NB4 (cell line): ENCODE results near the gene LSM10.

Experiments
- POLR2A ChIP-seq: IDR thresholded peaks from 2 replicates; pipeline ENCODE4 v1.6.1; 2011; ENCODE audit warnings: mild to moderate bottlenecking; ENCODE audit not compliant: insufficient read length; ENCODE audit errors: extremely low read depth
- TF ChIP-seq, protein P1 (sequence below): IDR thresholded peaks from one replicate; pipeline ENCODE4 v1.5.1; 2012; ENCODE audit warnings: low read depth, low read length

DNA sequence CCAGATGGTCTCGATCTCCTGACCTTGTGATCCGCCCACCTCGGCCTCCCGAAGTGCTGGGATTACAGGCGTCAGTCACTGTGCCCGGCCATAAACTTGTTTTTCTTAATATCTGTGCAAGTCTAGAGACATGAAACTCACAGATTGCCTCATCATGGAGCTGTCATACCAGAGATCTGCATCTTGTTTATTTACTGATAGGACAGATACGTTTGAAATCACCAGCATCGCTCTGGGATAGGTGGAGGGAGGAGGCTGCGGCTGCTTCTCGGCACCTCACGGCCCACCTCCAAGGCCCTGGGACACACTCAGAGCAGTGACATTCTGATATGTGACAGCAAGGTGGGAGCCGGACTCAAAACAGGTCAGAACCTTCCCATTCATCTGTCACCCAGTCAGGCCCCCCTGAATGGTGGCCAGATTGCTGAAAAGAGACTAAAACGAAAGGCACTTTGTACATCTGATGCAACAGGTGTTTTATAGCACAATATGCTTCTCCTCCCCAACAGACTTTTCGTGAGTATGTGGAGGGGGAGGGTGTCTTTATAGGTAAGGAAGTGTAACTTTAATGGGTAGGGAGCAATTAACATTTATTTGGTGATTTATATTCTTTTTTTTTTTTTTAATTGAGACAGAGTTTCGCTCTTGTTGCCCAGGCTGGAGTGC lies 18.1 kb upstream of the LSM10 start:
- TF ChIP-seq, protein P1, sequence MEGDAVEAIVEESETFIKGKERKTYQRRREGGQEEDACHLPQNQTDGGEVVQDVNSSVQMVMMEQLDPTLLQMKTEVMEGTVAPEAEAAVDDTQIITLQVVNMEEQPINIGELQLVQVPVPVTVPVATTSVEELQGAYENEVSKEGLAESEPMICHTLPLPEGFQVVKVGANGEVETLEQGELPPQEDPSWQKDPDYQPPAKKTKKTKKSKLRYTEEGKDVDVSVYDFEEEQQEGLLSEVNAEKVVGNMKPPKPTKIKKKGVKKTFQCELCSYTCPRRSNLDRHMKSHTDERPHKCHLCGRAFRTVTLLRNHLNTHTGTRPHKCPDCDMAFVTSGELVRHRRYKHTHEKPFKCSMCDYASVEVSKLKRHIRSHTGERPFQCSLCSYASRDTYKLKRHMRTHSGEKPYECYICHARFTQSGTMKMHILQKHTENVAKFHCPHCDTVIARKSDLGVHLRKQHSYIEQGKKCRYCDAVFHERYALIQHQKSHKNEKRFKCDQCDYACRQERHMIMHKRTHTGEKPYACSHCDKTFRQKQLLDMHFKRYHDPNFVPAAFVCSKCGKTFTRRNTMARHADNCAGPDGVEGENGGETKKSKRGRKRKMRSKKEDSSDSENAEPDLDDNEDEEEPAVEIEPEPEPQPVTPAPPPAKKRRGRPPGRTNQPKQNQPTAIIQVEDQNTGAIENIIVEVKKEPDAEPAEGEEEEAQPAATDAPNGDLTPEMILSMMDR: no peak
- no peak for TF ChIP-seq POLR2A
